Stimulated activated CD4-positive, alpha-beta T cell treated with anti-CD3 and anti-CD28 coated beads, Interleukin-1b, Interleukin-23, amount 100 ng/mL, for 4 hours (primary cell): Measurements from ENCODE around the gene TOPORS.
"Not testable (repeated sequence)": the region's sequence is repeated elsewhere in the genome, so short reads cannot be mapped to it uniquely, and the experiment has no call there.

ENCODE experiments used
- DNase-seq, 2 donors: peaks; one replicate each; pipeline ENCODE4 v3.0.0-alpha.2; 2020; ENCODE audit warnings: low read depth in 2 of 2

The TOPORS gene

DNA sequence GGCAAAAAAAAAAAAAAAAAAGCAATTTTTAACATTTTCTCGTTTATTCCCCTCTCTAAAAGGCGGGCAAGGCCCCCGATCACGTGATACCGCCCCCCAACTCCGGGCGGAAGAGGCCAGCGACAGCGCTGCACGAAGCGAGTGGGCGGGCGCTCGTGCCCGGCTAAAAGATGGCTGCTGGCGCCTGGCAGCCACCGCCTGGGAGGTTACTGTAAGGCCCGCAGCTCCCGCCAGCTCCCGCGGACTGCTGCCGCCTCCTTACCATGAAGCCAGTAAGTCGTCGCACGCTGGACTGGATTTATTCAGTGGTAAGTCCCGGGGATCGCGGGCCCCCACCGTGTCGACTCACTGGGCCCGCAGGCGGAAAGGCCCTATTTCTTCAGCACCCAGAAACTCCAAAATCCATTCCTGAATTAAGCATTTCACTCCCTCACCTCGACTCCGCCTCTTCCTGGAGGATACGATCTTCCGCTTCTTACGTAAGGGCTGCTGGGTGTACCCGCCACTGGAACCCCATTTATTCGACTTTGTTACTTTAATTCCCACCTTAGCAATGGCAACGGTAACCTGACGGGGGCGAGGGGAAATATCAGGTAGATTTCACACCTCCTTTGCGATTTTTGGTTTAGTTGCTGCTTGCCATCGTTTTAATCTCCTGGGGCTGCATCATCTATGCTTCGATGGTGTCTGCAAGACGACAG lies at the start of gene TOPORS, which contains the start of gene SMIM27:
TOPORS (minus strand) TSS at position 415 of the 701 bp plus-strand sequence; CDS start at position 265, 150 bp downstream.
SMIM27 (plus strand) TSS at position 156 of the 701 bp plus-strand sequence; CDS start at position 264, 108 bp downstream.
- peak; percentile 84 to 90 for DNase-seq

- not testable (repeated sequence) for DNase-seq
These were observed 46.6 kb upstream of the TOPORS start for GRCh38 chr9:32599021-32599420.

DNA sequence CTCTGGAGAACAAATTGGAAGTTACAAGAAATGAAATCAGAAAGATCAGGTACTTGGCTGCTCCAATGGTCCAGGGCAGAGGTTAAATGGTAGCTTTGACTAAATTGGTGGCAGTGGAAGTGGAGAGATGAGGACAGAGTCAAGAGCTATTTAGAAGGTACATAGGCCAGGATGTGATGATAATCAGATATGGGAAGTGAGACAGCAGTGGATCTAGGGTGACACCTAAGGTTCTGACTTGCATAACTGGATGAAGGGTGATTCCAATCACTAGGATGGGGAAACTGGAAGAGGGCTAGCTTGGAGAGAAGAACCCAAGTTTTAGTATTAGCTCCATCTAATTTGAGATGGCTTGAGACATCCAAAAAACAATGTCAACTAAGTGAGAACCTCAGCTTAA lies 44.5 kb upstream of the TOPORS start:
- no peak for DNase-seq

- DNase-seq, result no peak
These were observed 43.9 kb upstream of the TOPORS start for GRCh38 chr9:32596096-32596865.

DNA sequence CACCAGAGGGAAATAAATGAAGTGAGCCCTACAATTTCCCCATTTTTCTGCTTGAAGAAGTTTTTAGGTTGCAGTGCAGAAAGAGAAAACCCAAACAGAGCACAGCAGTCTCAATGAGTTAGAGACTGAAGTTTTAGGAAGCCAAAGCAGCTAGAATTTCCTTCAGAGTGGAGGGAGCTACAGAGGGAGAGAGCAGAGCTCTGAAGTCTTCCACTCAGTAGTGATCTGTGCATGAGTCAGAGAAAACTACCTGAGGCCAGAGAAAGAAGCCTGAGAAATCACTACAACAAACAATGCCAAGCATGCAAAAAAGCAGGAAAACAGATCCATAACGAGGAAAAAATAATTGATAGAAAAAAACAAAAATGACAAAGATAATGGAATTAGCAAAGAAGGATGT lies 38.5 kb upstream of the TOPORS start:
- DNase-seq, result no peak

DNA sequence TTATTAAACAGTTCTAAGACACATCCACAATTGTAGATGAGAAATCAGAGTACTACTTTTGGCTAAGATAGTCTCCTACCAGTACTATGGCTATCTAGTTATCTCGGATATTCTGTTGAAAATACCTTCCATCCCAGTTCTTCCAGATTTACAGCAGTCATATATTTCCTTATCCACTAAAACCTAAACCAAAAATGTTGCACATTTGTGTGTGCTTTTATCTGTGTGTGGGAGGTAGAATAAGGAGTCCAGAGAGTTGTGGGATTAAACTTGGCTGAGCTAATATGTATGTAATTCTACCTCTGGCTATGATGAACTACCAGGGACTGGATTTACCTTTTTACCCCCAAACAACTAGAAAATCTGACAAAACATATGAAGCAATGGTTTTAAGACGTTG lies 38.1 kb upstream of the TOPORS start:
- DNase-seq, result no peak

GRCh38 chr9:32589083-32589723 lies 36.8 kb upstream of the TOPORS start:
- no peak for DNase-seq

DNA sequence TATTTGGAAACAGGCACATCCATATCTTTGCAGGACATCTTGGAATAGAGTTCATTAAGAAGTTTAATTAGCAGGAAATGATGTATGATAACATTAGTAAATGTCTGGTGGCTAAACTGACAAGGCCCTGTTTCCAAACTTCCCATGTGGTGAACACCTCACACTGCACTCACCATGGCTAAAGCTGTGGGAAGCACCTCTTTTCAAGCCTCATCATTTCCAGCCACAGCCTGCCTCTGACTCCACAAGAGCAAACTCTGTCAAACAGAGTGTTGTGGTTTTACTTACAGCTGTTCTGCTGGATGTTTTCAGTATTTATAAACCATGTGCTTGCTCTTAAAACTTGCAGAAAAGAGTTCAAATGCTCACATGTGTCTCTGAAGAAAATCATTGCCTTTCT lies 35.5 kb upstream of the TOPORS start:
- no peak for DNase-seq

DNA sequence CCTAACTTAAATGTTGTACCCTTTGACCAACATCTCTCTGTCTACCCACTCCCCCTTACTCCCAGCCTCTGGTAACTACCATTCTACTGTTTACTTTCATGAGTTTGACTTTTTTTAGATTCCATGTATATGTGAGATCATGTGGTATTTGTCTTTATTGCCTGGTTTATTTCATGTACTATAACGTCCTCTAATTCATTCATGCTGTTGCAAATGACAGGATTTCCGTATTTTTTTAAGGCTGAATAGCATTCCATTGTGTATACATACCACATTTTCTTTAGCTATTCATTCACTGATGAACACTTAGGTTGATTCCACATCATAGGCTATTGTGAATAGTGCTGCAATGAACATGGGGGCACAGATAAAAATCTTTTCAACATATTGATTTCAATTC lies 32.4 kb upstream of the TOPORS start:
- no peak for DNase-seq

DNA sequence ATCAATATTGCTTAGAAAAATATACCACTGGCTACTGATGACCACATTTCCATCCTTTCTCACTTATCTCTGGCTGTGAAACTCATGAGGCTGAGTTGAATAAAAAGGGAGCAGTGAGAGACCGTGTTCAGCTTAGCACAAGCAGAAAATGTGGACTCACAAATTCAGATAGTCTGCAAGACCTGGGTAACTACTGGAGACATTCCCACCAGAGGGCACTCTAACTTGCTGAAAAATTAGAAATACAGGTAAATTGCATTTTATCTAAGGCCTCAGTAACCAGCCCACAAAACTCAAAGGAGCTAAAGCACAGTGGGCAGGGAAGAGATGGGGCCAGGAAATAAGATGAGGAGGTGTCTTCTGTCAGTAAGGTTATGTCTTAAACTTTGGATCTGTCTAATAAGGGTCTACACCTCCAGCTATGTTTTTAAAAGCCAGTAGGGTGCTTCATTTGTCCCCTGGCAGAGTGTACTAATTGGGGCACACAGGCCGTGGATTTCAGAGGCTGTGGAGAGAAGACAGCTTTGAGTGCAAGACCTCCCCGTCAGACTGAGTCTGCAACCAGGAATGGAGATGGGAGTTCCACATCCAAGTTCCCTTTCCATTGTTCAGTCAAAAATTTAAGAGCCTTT lies 29.2 kb upstream of the TOPORS start:
- DNase-seq, result peak in 1 of 2 donors; percentile 9

DNA sequence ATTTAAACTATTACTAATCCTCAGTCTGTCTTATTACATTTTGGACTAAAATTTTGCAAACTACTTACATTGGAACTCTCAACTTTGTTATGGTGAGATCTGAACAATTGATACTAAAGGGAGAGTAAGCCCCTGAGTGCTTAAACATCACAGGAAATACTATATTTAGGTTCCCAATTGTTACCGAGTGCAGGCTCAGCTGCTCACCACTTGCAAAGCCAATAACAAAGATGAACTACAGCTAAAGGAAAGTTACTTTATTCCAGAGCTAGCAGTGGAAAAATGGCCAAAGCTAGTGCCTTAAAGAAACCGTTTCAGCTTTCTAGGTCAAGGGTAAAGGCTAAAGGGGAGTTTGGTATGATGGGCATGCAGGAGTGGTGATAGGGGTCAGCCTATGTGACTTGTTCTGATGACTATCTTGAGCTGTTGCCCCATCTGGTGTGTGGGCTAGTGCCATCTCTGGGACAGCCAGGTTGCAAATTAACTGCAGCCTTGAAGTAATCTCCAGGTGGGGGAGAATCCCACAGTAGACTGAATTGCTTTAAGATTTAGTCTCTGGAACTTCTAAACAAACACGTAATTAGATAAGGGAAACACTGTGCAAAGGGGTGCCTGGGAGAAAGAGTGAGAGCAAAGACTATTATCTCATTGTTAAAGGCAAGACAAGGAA lies 28.4 kb upstream of the TOPORS start:
- DNase-seq, result no peak

GRCh38 chr9:32579706-32580331 lies 27.4 kb upstream of the TOPORS start:
- DNase-seq, result peak; percentile 70 to 81

DNA sequence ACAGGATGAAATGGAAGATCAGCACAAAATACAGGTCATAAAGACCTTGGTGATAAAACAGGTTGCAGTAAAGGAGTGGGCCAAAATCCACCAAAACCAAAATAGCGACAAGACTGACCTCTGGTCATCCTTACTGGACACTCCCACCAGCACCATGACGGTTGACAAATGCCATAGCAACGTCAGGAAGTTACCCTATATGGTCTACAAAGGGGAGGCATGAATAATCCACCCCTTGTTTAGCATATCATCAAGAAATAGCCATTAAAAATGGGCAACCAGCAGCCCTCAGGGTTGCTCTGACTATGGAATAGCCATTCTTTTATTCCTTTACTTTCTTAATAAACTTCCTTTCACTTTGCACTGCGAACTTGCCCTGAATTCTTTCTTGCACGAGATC lies 26.6 kb upstream of the TOPORS start:
- no peak for DNase-seq

- DNase-seq, result no peak
These were observed 24.9 kb upstream of the TOPORS start for GRCh38 chr9:32577316-32577715.

- DNase-seq, result no peak
These were observed 22.5 kb upstream of the TOPORS start for GRCh38 chr9:32574858-32575257.

DNA sequence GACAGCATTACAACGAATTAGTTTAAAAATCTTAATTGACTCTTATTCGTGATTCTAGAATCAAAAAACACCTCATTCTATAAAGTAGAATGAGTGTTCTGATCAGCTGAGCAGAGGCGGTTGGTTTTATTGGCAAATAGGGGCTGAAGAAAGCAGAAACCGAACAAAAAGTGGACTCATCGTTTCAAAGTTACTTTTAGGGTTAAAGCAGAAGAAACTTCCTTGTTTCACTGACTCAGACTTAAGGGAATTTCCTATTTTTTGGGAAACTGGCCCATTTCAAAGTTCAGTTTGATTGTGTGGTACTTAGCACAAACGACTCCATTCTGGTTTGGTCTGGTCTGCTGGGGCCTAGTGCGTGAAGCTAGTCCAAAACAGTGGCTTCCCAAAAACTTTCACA lies 21.4 kb upstream of the TOPORS start:
- DNase-seq, result no peak

DNA sequence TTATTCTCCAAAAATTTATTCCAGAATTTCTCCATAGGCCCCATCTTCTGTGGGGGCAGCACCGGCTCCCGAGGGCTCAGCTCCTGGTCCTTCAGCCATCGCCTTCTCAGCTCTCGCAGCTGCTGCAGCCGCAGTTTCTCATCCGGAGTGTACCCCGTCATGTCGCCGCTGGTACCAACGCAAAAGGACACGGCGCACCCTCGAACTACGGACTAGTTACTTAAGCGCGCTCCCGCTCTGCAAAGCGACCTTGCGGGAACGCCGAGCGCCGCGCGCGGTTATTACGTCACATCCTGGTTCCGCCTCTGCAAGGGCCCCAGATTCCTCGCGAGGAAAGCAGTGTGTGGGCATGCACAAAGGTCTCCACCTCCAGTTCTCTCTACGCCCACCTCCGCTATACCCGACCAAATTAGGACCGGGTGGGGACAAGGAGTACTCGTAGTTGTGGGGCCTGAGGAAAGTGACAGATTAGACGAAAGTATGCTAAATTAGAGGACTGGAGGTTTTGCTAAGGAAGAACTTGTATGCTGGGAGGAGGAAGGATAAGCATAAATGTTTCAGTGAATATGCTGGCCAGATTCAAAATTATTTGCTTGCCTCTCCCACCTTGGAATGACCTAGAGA lies 20.6 kb upstream of the TOPORS start, which contains the start of gene NDUFB6:
NDUFB6 (minus strand) TSS at position 260 of the 624 bp plus-strand sequence; CDS start at position 161, 99 bp downstream.
- DNase-seq, result peak; percentile 90 to 92

GRCh38 chr9:32571969-32572899 lies 19.8 kb upstream of the TOPORS start:
- peak; percentile 29 to 66 for DNase-seq

DNA sequence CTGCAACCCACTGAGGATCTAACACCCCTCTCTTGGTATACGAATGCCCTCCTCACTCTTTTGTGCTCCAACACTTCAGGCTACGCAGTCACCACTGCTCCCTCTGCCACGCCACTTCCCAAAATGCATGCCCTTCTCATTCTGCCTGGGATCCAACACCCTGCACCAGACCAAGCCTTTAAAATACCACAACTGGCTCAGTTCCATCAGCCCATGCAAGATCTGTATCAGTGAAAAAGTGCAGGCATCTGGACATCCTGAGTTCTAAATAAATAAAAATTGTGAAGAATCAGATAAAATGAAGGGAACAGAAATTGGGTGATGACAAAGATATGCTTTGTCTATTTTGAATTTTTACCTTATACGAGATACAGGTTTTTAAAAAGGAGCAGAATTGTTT lies 17.9 kb upstream of the TOPORS start:
- no peak for DNase-seq
